Activated naive CD4-positive, alpha-beta T cell treated with Interleukin-2 at 50 U/mL for 16 hours (primary cell): ENCODE data around the gene CYP2D6.
A peak's percentile ranks its signal among the peaks of the same experiment; 100 is the strongest.
"Not testable (repeated sequence)": the region's sequence is repeated elsewhere in the genome, so short reads cannot be mapped to it uniquely, and the experiment has no call there.

Experiments
- DNase-seq: peaks from one replicate; pipeline ENCODE4 v3.0.0-alpha.2; 2020

The CYP2D6 gene

GRCh38 chr22:42130639-42131431, at the start of gene CYP2D6:
CYP2D6 (minus strand) TSS chr22:42130810; CDS start chr22:42130791, 19 bp downstream.
- not testable (repeated sequence) for DNase-seq

- DNase-seq: no peak
Measured at GRCh38 chr22:42179616-42180015, 49.0 kb upstream of the CYP2D6 start.

DNA sequence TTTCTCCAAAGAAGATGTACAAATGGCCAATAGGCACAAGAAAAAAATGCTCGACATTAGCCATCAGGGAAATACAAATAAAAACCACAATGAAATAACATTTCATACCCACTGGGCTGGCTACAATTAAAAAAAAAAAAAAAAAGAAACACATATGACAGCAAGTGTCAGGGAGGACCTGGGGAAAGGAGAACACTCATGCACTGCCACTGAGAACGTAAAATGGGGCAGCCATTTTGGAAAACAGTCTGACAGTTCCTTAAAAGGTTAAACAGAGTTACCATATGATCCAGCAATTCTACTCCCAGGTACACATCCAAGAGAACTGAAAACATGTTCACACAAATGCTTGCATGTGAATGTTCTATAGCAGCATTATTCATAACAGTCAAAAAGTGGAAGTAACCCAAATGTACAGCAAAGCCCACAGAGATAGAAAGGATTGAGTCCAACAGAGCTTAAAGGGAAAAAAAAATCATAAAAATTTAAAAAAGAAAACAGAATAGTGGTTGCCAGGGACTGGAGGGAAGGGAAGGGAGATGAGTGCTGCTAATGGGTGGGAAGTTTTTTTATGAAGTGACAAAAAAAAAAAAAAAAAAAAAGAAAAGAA, 48.4 kb upstream of the CYP2D6 start:
- no peak for DNase-seq

GRCh38 chr22:42177891-42178336, 47.3 kb upstream of the CYP2D6 start:
- DNase-seq: no peak

DNA sequence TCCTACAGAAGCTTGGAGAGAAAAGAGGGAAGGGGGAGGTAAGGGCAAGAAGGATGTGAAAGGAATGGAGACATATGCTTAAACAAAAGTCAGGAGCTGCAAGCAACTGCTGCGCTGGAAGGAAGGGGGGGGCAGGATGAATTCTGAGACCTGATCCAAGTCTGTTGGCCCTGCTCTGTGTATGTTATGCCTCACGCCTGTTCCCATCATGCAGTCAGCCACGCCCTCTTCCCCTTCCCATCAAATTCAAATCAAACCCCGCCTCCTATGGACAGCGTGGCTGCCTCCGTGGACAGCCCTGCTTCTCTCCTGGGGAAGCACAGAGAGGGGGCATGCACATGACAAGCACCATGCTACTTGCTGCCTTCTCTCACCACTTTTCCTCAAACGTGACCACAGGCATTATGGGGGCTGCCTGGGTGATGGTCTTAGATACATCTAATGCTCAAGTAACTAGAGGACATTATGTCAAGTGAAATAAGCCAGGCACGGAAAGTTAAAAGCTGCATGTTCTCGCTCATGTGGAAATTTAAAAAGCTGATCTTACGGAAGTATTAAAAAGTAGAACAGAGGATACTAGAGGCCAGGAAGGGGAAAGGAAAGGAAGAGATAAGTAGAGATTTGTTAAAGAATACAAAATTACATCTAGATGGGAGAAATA, 45.8 kb upstream of the CYP2D6 start:
- DNase-seq: no peak

- DNase-seq: no peak
Measured at GRCh38 chr22:42174062-42174461, 43.5 kb upstream of the CYP2D6 start.

DNA sequence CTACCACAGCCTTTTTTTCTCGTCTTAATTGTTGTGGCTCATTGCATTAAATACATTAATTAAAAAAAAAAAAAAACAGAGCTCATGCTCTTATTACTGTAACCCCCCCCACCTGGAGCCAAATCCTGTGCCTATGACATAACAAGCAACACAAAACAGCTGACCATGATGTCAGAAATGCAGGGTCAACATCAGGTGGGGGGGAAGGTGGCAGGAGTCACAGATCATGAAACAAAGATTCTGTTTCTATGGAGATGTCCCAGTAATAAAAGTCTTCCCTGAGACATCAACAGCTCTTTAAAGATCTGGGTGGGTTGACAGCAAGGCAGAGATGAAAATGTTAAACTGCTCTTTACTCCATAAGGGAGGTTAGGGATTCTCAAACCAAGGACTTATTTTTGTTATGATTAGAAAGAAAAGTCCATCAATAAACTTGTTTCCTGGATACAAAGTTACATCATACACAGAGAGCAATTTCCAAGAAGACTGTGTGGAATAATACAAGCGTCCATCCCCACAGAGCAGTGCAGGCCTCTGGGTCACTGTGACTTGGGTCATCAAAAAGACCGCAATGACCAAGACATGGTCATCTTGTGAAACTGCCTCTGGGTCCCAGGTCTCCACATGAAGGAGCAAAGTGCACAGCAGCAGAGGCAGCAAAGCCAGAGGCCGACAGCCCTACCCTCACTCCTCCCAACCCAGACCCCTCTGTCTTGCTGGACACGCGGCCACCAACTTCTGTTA, 42.7 kb upstream of the CYP2D6 start:
- DNase-seq: no peak

DNA sequence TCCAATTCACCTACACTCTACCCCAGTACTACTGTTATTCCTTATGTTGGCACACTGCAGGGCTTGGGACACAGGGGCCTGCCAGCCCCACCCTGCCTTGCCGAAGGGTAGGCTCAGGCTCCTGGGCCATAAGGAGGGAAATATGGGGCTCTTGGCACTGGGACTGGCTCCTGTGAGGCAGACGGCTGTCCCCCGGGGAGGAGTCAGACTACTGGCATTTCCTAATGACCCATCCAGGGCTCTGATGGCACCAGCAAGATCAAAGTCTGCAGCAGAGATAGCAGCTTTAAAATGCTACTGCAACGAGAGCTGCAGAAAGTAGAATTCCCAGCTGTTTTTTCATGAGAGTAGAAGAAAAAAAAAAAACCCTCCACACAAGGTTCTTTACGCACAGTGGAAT, 42.2 kb upstream of the CYP2D6 start:
- DNase-seq: no peak

DNA sequence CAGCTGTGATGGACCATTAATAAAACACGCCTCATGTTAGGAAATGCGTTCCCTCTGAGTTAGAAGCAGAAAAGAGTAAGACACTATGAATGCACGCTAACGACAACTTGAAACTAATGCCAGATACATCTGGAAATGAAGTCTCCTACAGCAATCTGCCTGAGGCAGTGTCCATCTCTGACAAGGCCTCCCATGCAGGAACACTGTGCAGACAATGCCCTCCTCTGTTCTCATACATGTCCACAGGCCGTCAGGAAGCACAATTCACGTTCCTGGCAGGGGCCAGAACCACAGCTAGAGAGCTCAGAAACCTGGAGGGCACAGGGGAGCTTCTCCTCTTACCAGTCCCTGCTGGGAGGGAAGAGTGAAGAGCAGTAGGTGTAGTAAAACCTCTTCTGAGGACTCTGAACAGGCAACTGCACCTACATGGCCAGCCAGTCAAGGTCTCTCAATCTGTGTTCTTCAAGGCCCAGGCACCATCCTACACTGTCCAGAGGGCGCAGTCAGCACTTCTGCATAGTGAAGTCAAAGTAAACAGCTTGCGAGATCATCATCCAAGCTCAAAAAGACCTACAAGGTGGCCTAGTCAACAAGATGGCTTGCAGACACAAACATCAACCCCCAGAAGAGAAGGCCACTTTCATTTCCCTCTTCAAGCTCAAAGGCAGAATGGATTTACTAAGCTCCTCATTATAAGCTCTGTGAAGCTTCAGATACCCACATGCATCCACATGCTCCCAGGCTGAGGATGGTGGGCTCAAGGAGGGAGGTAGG, 41.5 kb upstream of the CYP2D6 start:
- no peak for DNase-seq

DNA sequence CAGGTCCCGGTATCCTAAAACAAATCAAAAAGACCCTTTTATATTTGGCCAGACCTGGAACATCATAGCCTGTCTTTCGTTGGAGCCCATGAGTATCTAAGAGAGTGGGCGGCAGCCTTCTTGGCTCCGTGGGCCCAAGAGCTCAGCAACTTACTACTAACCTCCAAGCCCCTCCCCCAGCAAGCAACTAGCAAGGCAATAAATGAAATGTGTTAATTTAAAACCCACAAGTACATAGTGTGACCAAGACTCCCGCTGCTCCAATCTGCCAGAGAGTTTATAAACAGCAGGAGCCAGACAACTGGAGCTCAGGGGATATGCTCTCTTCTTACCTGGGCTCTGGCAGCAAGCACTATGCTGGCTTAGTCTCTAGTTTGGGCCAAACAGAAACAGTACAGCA, 40.8 kb upstream of the CYP2D6 start:
- no peak for DNase-seq

- DNase-seq: no peak
Measured at GRCh38 chr22:42170946-42171345, 40.3 kb upstream of the CYP2D6 start.

DNA sequence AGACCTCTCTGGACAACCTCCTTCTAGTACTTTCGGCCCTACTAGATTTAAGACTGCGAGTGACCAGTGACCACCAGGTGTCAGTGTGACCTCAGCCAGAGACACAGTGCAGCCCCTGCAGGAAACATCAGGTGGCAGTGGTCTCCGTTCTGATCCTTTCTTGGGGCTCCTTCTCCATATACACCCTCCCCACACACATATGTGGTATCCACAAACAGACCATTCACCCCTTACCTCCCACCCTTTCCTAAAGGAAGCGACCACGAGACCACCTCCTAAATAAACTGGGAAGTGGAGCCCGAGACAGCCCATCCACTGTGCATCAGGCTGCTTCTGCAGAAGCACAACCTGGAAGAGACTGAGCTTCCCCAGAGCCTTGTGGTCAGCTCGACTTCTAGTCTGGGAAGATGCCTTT, 38.5 kb upstream of the CYP2D6 start:
- DNase-seq: peak; percentile 80

GRCh38 chr22:42168476-42168875, 37.9 kb upstream of the CYP2D6 start:
- DNase-seq: no peak

- no peak for DNase-seq
Measured at GRCh38 chr22:42167066-42167465, 36.5 kb upstream of the CYP2D6 start.

GRCh38 chr22:42164901-42165300, 34.3 kb upstream of the CYP2D6 start:
- no peak for DNase-seq

- no peak for DNase-seq
Measured at GRCh38 chr22:42163515-42163914, 32.9 kb upstream of the CYP2D6 start.

- DNase-seq: no peak
Measured at GRCh38 chr22:42162728-42163489, 32.3 kb upstream of the CYP2D6 start.

GRCh38 chr22:42160830-42161696, 30.5 kb upstream of the CYP2D6 start:
- no peak for DNase-seq

GRCh38 chr22:42160251-42160650, 29.6 kb upstream of the CYP2D6 start:
- no peak for DNase-seq

DNA sequence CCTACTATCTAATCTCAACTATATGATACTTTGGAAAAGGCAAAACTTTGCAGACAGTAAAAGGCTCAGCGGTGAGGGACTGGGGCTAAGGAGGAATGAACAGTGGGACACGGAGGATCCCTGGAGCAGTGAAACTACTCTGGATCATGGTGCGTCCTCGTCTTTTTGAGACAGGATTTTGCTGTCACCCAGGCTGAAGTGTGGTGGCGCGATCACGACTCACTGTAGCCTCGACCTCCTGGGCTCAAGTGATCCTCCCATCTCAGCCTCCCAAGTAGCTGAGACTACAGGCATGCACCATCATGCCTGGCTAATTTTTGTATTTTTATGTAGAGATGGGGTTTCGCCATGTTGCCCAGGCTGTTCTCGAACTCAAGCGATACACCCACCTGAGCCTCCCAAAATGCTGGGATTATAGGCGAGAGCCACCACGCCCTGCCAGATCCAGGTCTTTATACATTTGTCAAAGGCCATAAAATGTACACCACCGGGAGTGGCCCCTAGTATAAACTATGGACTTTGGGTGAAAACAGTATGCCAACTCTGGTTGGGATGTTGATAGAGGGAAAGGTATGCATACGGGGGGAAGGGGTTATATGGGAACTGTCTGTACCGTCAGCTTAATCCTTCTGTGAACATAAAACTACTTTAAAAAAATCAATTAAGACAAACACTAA, 28.0 kb upstream of the CYP2D6 start:
- no peak for DNase-seq
